GM10266 (cell line): ENCODE measurements around the gene LEP.

Experiments
- DNase-seq: peaks from one replicate; pipeline ENCODE4 v3.0.0; 2012; ENCODE audit errors: extremely low spot score
- CTCF ChIP-seq: IDR thresholded peaks from 2 replicates; pipeline ENCODE4 v1.5.1; 2012; ENCODE audit warnings: mild to moderate bottlenecking, low read depth; ENCODE audit not compliant: control insufficient read depth, insufficient read depth; ENCODE audit errors: missing control alignments

Gene LEP

GRCh38 chr7:128262273-128263028, 21.4 kb downstream of the LEP start:
- no peak for DNase-seq
- TF ChIP-seq CTCF, result no peak

GRCh38 chr7:128263420-128263819, 22.3 kb downstream of the LEP start:
- DNase-seq, result no peak
- TF ChIP-seq CTCF, result no peak

GRCh38 chr7:128264477-128264876, 23.4 kb downstream of the LEP start:
- TF ChIP-seq CTCF, result no peak

GRCh38 chr7:128265156-128265905, 24.3 kb downstream of the LEP start:
- TF ChIP-seq CTCF, result no peak
- DNase-seq, result no peak

More at GRCh38 chr7:128264477-128264876, 23.4 kb downstream of the LEP start:
- no peak for DNase-seq

- no peak for TF ChIP-seq CTCF
- DNase-seq, result no peak
These were observed 24.8 kb downstream of the LEP start for GRCh38 chr7:128265906-128266300.

- TF ChIP-seq CTCF, result no peak
- no peak for DNase-seq
These were observed 25.4 kb downstream of the LEP start for GRCh38 chr7:128266529-128266882.

GRCh38 chr7:128266883-128267594, 26.0 kb downstream of the LEP start:
- no peak for DNase-seq
- no peak for TF ChIP-seq CTCF
